GM21447 (cell line): ENCODE data around the gene DLX2.
"Not testable (repeated sequence)": the region's sequence is repeated elsewhere in the genome, so short reads cannot be mapped to it uniquely, and the experiment has no call there.

Experiments
- ATAC-seq: cut with Tn5 transposase; IDR thresholded peaks from one replicate; pipeline ENCODE4 v1.9.1; 2021; ENCODE audit not compliant: unreplicated experiment

Gene DLX2

GRCh38 chr2:172102391-172103359, at the start of gene DLX2:
DLX2 (minus strand) TSS chr2:172102900; CDS start chr2:172102538, 362 bp downstream.
- ATAC-seq: peak; percentile 71

GRCh38 chr2:172147944-172148650, 45.4 kb upstream of the DLX2 start:
- no peak for ATAC-seq

- ATAC-seq: no peak
Measured at GRCh38 chr2:172143817-172144216, 41.1 kb upstream of the DLX2 start.

- ATAC-seq: not testable (repeated sequence)
Measured at GRCh38 chr2:172138727-172139126, 36.0 kb upstream of the DLX2 start.

GRCh38 chr2:172137943-172138342, 35.2 kb upstream of the DLX2 start:
- no peak for ATAC-seq

- ATAC-seq: no peak
Measured at GRCh38 chr2:172137109-172137508, 34.4 kb upstream of the DLX2 start.

GRCh38 chr2:172135446-172135845, 32.7 kb upstream of the DLX2 start:
- no peak for ATAC-seq

GRCh38 chr2:172134270-172134669, 31.6 kb upstream of the DLX2 start:
- ATAC-seq: no peak

GRCh38 chr2:172131713-172132555, 29.2 kb upstream of the DLX2 start:
- ATAC-seq: no peak

GRCh38 chr2:172129404-172129803, 26.7 kb upstream of the DLX2 start:
- ATAC-seq: no peak

- ATAC-seq: no peak
Measured at GRCh38 chr2:172128484-172128883, 25.8 kb upstream of the DLX2 start.

- no peak for ATAC-seq
Measured at GRCh38 chr2:172120118-172120517, 17.4 kb upstream of the DLX2 start.

GRCh38 chr2:172119089-172119488, 16.4 kb upstream of the DLX2 start:
- ATAC-seq: no peak

GRCh38 chr2:172116107-172116506, 13.4 kb upstream of the DLX2 start:
- no peak for ATAC-seq

GRCh38 chr2:172114579-172114978, 11.9 kb upstream of the DLX2 start:
- no peak for ATAC-seq

GRCh38 chr2:172114176-172114575, 11.5 kb upstream of the DLX2 start:
- ATAC-seq: not testable (repeated sequence)

GRCh38 chr2:172113617-172114016, 10.9 kb upstream of the DLX2 start:
- no peak for ATAC-seq

GRCh38 chr2:172109988-172110811, 7.5 kb upstream of the DLX2 start:
- no peak for ATAC-seq

- no peak for ATAC-seq
Measured at GRCh38 chr2:172109256-172109987, 6.7 kb upstream of the DLX2 start.

GRCh38 chr2:172108587-172108930, 5.9 kb upstream of the DLX2 start:
- no peak for ATAC-seq
